ENCODE results near the gene STEEP1.
"Not testable (repeated sequence)": the region's sequence is repeated elsewhere in the genome, so short reads cannot be mapped to it uniquely, and the experiment has no call there.

Gene STEEP1

DNA sequence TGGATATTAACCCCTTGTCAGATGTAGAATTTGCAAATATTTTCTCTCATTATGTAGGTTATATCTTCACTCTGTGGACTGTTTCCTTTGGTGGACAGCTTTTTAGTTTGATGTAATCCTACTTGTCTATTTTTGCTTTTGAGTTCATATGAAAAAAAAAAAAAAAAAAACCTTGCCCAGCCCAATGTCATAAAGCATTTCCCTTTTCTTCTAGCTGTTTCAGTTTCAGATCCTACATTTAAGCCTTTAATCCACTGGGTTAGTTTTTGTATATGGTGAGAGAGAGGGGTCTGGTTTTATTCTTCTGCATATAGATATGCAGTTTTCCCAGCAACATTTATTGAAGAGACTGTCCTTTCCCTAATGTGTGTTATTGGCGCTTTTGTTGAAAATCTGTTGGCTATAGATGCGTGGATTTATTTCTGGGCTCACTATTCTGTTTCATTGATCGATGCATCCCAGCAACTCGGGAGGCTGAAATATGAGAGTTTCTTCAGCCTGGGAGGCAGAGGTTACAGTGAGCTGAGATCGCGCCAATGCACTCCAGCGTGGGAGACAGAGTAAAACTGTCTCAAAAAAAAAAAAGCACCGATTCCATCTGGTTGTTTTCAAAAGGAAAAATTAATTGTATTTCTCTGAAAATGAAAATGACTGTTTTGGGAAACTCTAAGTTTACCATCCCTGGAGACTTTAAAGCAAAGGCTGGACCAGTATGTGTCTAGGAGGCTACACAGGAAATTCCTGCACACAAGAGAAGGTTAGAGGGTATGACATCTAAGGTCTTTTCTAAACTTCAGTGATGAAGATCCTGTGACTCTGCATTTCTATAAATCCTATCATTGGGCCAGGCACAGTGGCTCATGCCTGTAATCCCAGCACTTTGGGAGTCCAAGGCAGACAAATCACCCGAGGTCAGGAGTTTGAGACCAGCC is 35.6 kb downstream of the STEEP1 start:
- DNase-seq (ENCODE audit: low spot score), result no peak

DNA sequence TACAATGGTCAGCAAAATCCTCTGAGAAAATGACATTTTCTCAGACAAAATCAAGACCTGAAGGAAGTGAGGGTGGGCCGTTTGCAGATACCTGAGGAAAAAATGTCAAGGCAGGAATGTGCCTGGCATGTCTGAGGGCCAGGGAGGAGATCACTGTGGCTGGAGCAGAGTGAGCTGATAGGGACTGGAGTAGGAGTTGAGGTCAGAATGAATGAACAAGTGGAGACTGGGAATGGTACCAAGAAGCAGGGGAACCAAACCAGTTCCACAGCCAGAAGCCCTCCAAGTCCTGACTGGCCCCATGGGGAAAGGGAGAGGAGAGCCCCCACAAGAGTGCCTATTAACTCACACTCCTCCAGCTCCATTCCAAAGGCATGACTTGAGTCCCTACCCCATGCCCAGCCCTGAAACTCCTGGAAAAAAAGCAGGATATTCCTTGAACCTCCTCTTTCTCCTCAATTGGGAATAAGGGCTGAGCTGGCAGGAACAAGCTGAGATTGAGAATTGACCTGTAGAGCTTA is 41.5 kb downstream of the STEEP1 start:
- no peak for DNase-seq (ENCODE audit: low spot score)

DNA sequence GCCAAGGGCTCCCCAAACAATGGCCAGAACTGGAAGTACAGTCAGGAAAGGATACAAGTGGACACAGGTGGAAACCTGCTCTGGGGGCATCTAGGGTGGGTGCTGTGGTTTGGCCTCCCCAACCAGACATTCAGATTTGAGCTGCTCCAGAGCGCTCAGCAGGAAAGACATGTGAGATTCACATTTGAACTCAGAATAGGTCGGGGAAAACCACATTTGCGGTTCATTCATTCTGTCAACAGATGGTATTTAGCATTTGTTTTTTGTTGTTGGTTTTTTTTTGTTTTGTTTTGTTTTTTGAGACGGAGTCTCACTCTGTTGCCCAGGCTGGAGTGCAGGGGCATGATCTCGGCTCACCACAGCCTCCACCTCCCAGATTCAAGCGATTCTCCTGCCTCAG is 44.0 kb downstream of the STEEP1 start:
- DNase-seq (ENCODE audit: low spot score), result no peak

DNA sequence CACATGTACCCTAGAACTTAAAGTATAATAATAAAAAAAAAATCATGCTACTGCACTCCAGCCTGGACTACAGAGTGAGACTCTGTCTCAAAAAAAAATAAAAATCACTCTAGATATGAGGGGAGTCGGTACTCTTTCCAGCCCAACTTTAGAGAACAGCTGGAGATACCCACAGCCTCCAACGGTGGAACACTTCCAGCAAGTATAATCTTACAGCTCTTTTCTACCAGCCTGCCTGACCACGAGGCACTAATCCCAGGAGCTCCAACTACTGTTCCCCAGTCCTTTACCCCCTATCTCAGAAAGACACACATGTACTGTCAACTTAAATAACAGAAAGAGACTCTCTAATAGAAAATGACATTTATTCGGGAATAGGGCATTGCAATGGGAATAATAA is 46.8 kb downstream of the STEEP1 start:
- DNase-seq (ENCODE audit: low spot score), result no peak

DNA sequence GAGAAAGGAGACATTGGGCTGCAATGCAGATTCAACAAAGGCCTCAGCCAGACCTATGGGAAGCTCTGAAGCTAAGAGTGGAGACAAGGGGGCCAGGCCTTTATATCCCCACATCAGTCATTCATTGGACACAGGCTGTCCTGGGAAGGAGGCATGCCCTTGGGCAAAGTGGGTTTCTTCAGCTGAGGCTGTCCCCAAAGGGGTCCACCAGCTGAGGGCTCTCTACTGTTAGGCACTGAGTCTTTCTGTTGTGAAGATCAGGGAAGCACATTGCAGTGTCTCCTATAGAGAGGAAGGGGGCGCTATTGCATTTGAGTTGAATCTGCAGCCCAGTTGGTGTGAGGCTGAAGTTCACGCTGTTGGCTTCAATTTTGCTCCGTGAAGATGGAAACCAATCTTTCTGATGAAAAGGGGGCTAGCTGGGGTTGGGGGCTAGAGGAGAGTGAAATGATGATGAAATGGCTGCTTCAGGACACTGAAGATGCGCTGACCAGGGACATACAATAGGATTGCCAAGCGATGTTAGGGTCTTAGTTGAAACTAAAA is 49.0 kb downstream of the STEEP1 start:
- peak; percentile 72 for DNase-seq (ENCODE audit: low spot score)

DNA sequence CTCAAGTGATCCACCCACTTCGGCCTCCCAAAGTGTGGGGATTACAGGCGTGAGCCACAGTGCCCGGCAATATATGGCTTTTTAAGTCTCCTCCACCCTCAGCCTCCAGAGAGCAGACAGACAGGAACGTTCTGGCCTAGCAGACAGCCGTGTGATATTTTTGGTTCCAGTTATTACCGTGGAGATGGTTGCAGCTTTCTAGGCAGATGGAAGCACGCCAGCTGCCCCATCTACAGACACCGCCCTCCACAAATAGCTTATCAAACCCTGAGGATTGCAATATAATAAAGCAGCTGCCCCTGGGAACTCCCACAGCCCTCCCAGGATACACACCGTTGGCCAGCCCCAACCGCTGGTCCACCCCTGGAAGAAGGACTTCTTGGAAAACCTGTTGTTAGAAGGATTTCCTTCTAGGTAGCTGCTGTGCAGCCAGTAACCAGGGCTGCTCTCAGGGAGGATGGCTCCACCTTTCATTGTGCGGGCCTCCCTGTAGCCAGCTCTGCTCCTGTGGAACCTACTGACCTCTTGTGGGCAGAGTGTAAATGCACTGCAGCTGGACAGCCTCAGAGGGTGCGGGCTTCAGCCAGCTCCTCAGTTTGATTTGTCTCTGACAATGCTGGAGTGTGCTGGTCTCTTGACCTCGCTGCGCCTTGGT is 52.9 kb downstream of the STEEP1 start:
- no peak for DNase-seq (ENCODE audit: low spot score)

DNA sequence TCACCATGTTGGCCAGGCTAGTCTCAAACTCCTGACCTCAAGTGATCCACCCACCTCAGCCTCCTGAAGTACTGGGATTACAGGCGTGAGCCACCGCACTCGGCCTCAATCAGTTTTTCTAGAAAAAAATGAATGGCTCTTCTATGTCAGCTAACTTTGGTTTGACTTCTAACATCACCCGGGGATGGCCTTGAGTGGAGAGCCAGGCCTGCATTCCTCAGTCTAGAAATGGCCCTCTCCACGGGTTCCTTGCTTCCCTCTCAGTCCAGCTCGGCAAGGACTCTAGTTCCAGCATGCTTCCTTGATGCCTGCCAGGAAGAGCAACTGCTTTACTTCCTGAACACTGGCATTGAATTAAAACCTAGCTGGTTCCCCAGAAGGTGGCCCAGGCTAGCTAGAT is 58.0 kb downstream of the STEEP1 start:
- DNase-seq (ENCODE audit: low spot score), result no peak

DNA sequence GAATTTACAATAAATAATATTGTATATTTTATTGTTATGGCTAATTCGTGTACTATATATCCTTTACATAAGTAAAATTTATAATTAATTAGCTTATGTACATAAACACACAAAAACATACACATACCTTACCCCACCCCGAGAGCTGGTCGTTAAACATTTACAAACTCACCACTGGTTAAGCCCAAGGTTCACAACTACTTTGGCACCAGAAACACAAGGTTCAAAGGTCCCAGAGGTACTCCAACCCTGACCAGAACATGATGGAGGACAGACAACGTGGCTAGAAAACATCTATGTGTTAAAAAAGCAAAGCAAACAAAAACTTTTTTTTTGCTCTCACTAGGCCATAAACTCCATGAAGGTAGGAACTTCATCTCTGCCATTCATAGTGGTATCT is 59.3 kb downstream of the STEEP1 start:
- DNase-seq (ENCODE audit: low spot score), result no peak

DNA sequence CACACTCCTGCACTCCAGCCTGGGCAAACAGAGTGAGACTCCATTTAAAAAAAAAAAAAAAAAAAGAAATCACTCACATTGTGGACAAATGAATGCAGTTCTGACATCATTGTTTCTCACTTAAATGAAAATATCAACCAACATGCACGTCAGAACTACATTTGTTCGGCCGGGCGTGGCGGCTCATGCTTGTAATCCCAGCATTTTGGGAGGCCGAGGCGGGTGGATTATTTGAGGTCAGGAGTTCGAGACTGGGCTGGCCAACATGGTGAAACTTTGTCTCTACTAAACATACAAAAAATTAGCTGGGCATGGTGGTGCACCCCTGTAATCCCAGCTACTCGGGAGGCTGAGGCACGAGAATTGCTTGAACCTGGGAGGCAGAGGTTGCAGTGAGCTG is 60.1 kb downstream of the STEEP1 start:
- not testable (repeated sequence) for DNase-seq (ENCODE audit: low spot score)

DNA sequence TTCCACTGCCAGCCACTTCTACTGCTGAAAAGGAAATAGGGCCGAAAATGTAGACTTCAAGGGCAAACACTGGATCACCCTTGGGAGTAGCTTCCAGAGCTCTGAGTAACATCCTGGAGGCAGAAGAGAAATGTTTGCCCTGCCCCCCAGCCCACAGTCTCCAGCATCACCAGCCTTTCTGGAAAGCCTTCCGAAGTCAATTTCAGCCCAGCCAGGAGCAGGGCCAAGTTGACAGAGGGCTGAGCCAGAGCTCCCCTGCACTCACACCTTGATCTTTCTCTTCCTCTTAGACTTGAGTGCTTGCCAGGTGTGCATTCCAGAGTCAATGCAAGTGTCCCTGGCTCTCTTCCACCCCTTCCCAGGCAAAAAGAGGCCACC is 61.7 kb downstream of the STEEP1 start:
- DNase-seq (ENCODE audit: low spot score), result no peak

DNA sequence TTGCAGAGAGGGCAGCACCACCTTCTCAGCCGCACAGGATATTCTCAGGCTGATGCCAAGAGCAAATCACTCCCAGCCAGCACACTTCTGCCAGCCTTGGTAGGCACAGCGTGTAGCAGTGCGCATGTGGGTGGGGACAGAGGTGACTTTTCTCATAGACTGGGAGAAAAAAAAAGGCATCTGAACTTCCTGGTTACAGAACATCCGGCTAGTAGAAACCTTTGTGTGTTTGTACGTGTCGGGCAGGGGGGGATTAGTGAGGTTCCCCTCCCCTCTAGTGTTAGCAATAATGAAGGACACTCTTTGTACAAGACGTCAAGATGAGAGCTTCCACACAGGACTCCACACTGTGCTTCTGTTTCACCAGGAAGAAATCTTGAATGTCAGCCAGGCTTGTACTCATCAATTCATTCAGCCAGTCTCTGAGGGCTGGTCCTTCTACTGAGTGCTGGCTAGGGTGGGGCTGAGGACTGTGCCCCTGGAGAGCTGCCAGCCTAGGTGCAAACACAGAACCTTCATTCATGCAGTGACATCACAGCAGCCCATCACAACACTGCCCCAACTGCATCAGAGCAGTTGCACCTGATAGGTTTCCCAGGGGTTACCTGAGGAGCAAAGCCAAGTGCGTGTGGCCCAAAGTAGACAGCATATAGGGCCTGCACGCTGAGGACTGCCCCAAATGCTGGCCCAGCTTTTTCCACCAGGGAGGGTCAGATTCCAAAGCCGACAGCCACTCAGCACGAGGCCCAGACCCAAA is 62.3 kb downstream of the STEEP1 start:
- no peak for DNase-seq (ENCODE audit: low spot score)

DNA sequence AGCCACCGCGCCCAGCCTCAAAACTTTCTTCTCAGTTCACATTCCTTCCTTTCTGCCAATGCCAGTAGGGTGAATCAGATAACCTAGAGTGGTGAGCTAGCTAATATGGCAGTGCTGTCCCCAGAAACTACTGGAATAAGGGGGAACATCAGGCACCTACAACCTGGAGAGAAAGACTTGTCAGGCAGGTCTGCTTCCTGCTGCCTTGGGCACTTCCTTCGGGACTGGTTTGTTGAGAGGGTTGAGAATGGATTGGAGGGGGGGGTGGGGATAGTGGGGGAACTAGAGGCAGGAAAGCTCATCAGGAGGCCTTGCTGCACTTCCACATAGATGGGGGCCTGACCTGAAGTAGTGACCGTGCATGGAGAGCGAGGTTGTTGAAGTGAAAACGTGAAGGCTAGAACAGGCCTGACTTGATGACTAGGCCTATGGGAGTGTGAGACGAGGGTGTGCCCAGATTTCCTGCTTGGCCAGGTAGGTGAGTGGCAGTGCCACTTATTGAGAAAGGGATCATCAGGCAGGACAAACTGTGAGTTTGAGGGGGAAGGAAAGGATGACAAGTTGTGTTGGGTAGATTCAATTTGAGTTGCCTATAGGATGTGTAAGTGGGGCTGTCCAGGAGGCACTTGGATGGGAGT is 63.6 kb downstream of the STEEP1 start:
- no peak for DNase-seq (ENCODE audit: low spot score)

DNA sequence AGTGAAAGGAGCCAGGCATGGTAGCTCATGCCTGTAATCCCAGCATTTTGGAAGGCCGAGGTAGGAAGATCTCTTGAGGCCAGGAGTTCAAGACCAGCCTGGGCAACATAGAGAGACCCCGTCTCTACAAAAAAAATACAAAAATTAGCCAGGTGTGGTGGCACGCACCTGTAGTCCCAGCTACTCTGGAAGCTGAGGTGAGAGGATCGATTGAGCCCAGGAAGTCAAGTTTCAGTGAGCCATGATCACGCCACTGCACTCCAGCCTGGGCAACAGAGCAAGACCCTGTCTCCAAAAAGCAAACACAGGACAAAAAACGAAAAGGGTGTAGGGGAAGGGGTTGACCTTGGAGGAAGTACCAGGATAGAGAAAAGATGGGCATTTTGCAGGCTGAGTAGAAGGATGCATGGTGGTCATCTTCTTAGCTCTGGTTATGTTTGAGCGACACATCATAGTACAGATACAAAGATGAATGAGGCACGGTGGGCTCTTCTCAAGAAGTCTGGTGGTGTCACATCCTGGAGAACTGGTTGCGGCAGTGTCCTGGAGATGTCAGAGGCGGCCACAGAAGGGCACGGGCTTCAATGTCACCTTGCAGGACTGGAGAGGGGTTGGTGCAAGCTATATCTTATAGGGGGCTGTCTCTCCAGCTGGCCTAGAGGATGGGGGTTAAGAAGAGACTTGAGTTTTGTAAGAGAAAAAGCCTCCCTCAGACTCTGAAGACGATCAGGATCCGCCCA is 65.0 kb downstream of the STEEP1 start:
- no peak for DNase-seq (ENCODE audit: low spot score)

DNA sequence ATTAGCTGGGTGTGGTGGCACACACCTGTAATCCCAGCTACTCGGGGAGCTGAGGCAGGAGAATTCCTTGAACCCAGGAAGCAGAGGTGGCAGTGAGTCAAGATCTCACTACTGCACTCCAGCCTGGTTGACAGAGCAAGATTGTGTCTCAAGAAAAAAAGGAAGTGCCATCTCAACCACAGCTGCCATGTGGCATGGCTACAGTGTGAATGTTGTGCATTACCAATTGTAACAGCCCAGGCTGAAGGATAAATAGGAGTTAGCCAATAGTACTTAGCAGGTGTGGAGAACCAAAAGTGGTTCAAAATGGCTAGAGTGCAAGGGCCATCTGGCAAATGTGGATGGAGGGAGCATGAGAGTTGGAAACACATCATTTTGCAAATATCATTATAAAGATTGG is 68.0 kb downstream of the STEEP1 start:
- DNase-seq (ENCODE audit: low spot score), result no peak

DNA sequence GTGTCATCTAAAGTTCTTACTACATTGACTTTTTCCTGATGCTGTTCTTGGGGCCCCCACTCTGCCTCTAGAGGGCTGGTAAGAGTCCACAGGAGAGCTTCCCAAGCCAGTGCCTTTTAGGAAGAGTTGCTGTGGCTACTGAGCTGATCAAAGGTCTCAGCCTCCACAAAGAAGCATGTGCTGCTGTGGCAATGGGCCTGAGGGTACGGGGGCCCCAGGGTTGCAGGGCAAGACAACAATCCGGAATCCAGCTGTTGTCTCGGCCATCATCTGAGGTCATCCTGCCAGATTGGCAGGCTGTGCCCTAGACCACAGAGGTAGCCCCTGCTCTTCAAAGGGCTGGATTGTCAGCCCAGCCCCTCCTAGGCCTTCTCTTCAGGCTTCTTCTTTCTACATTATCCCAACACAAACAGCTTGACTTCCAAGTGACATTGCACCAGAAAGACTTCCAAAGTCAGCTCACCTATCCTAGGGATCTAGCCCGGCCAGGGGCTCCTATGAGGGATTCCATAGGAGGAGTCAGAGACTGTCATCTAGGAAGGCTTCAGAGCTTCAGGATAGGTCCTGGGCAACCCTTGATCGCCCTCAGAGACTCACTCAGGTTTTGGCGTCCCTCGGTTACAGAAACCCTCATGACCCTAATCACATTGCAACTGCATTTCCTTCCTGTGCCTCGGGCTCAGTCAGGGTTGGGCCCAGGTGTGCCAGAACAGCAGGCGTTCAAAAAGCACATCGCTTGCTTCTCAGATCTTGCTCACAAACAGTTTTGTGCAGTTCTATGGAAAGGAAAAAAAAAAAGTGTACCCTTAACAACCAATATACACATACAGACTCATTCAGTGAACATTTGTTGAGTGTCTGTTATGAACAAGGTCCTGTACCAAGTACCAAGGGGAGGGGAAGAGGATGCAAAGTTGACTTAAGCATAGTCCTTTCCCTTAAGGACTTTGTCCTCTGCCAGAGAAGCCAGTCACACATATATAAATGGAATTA is 69.2 kb downstream of the STEEP1 start:
- no peak for DNase-seq (ENCODE audit: low spot score)

DNA sequence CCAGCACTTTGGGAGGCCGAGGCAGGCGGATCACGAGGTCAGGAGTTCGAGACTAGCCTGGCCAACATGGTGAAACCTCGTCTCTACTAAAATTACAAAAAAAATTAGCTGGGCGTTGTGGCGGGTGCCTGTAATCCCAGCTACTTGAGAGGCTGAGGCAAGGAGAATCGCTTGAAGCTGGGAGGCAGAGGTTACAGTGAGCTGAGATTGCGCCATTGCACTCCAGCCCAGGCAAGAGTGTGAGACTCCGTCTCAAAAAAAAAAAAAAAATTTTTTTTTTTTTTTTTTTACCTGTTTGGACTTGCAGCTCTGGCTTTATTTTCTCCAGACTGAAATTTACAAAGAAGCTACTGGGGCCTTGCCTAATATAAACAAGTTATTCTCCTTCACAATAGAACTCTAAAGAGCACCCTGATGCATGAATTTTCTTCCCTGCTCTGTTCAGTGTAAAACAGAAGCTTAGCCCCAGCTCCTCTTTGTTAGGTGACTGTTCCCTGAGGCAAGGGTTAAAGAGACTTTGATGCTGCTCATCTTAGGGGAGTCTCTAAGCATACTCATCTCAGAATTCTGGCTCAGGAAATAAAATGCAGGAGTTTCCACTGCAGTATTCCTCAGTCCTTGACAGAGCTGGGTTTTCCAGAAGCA is 71.2 kb downstream of the STEEP1 start:
- not testable (repeated sequence) for DNase-seq (ENCODE audit: low spot score)

DNA sequence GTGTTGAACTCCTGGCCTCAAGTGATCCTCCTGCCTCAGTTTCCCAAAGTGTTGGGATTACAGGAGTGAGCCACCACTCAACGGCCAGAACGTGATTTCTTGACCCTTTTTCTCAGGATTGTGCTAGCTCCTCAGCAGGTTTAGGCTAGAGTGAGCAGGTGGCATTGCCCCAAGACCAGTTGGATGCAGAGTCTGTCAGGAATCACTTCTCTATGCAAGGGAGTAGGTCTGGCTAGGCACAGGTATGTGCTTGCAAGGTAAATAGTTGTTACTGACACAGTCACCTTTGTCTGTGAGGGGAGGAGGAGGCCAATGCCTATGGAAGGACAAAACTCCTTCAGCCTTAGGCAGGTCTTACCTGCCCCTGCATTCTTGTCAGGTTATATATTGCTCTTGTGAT is 72.7 kb downstream of the STEEP1 start:
- no peak for DNase-seq (ENCODE audit: low spot score)

DNA sequence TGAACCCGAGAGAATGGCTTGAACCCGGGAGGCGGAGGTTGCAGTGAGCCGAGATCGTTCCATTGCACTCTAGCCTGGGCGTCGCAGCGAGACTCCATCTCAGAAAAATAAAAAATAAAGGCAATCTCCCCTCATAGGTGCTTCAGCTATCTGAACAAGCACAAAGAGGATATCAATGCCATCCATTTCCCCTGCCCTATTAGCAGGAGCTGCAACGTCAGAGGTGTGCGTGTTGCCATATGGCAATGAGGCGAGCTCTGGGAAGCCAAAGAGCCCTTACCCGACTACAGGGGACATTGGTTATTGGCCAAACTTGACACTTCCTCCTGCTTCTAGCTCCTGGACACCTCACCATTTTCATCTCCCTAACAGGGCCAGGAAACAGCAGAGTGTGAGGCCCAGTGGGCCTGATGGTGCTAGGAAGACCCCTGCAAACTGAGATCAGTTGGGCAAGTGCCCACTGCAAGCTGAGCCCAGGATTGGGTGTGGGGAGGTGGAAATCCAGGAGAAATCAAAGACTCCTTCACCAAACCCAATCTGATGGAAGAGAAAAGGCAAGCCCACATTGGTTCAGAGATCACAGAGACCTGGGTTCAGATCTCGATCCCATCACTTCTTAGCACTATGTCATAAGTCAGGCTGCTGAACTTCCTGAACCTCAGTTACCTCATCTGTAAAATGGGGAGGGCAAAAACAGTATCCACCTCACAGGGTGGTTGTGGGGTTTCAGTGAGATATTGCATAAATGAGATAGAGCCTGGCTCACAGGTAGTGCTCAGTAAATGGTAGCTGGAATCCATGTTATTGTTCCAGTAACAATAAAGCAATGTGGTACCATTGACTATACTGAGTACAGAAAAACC is 75.8 kb downstream of the STEEP1 start:
- DNase-seq (ENCODE audit: low spot score), result no peak
